Hematopoietic multipotent progenitor cell treated with erythropoietin and hydrocortisone succinate and interleukin-3 and kit ligand, for 6 days (in vitro differentiated cells): ENCODE data around the gene HLF.
"Not testable (repeated sequence)": the region's sequence is repeated elsewhere in the genome, so short reads cannot be mapped to it uniquely, and the experiment has no call there.

ENCODE experiments used
- DNase-seq: peaks from one replicate; pipeline ENCODE4 v3.0.0-alpha.2; 2015

Gene HLF

GRCh38 chr17:55314061-55314783 is 49.5 kb downstream of the HLF start:
- DNase-seq, result no peak

DNA sequence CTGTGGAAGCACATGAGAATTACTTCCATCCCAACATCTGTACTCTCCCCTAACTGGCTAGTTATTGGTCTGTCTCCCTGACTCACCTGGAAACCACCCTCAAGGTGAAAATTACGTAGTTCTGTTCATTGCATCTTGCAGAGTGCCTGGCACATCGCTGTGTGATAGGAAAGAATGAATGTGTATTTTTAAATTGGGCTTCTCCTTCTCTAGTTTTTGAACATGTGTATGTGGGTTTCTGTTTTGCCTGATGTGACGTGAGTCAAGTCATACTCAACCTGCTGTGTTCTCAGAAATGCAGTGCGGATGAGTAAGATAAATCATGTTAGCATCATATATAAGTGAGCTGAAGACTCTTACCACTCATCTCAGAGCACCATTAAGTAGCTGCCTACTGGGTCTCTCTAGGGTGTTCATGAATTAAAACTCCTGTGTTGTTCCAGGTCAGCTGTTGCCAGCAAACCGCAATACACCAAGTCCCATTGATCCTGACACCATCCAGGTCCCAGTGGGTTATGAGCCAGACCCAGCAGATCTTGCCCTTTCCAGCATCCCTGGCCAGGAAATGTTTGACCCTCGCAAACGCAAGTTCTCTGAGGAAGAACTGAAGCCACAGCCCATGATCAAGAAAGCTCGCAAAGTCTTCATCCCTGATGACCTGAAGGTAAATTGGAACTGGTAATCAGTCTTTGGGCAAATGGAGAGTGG is 50.2 kb downstream of the HLF start:
- DNase-seq, result no peak

DNA sequence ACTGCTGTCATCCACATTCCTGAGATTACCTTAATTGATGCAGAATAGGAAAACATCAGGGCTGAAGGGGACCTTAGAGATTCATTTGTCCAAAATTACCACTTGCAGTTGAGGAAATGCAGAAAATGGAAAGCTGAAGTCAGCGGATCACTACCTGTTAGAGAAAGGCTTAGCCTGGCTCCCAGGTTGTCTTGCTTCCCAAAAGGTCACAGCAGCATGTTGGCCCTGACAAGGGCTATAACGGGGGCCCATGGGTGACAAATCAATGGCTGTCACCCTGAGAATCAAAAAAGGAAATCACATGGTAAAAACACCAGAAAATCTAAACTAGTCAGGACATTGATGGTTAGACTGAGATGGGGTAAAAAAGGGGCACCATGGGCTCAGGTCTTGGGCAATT is 51.7 kb downstream of the HLF start:
- DNase-seq, result no peak

DNA sequence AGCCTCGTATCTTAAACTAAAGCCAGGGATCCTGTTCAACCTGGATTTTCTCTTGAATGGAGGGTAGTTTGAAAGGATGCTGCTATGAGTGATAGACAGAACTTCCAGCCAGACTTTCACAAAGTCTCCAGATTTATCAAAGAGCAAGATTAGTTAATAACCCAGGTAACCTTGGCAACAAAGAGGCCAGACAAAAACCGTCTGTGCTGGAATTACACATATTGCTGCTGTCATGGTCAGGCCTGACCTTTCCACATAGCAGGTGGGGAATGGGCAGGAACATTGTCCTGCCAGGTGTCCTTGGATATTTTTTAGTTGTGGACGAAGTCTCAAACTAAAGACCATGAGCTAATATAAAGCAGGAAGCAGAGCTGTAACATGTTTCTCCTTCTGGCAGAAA is 52.5 kb downstream of the HLF start:
- DNase-seq, result no peak

DNA sequence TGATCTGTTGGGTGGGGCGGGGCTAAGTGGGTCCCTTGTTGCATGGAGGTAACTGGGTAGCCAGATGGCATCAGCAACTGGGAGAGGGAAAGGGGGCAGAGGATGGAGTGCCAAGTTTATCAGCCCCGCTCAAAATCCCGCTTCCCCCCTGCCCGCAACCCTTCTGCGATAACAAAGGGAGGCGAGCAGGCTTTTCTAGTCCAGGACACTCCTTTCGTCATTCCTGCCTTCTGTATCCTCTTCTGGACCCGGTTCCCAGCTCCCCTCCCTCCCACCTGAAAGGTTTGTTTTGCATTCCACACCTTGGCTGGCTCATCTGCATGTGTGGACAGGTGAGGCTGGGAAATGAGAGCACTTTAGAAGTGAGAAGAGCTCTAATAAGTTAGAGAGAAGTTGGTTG is 53.3 kb downstream of the HLF start:
- no peak for DNase-seq

DNA sequence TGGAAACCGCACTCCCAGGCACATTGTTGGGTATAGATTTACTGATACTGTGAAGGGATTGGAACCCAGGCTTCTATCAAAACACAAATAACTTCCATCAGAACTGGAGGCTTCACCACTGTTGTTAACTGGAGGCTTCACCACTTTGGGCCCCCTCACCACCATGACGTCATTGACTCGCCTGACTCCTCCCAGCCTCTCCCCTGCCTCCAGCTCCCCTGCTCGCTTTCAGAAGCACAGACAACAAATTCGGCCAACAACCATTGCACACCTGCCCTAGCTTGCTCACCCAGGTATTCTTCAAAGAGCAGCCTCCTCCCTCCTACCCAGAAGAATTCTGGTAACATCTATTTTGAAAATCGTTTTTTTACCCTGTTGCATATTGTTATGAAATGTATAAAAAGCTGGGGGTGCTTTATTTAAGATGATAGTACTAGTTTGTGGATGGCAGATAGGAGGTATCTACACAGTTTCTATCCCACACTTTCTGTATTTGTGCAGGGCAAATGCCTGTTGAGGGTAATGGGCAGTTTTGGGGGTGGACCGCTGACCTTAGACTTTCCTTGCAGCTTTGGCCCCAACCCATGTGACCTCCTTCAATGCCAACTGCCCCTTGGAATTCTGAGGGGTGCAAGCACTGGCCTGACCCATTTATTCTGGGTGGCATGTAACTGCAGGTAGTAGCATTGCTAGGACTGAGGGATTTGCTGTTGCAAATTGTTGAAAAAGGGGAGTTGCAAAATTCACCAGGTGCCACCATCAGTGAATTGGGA is 54.1 kb downstream of the HLF start:
- DNase-seq, result no peak

- no peak for DNase-seq
Observed at GRCh38 chr17:55319933-55320593, 55.3 kb downstream of the HLF start.

DNA sequence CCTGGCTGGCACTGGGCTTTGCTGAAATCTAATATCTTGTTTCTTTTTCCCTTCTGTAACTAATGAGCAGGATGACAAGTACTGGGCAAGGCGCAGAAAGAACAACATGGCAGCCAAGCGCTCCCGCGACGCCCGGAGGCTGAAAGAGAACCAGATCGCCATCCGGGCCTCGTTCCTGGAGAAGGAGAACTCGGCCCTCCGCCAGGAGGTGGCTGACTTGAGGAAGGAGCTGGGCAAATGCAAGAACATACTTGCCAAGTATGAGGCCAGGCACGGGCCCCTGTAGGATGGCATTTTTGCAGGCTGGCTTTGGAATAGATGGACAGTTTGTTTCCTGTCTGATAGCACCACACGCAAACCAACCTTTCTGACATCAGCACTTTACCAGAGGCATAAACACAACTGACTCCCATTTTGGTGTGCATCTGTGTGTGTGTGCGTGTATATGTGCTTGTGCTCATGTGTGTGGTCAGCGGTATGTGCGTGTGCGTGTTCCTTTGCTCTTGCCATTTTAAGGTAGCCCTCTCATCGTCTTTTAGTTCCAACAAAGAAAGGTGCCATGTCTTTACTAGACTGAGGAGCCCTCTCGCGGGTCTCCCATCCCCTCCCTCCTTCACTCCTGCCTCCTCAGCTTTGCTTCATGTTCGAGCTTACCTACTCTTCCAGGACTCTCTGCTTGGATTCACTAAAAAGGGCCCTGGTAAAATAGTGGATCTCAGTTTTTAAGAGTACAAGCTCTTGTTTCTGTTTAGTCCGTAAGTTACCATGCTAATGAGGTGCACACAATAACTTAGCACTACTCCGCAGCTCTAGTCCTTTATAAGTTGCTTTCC is 56.0 kb downstream of the HLF start:
- no peak for DNase-seq

DNA sequence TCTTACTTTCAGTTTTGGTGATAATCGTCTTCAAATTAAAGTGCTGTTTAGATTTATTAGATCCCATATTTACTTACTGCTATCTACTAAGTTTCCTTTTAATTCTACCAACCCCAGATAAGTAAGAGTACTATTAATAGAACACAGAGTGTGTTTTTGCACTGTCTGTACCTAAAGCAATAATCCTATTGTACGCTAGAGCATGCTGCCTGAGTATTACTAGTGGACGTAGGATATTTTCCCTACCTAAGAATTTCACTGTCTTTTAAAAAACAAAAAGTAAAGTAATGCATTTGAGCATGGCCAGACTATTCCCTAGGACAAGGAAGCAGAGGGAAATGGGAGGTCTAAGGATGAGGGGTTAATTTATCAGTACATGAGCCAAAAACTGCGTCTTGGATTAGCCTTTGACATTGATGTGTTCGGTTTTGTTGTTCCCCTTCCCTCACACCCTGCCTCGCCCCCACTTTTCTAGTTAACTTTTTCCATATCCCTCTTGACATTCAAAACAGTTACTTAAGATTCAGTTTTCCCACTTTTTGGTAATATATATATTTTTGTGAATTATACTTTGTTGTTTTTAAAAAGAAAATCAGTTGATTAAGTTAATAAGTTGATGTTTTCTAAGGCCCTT is 56.8 kb downstream of the HLF start:
- no peak for DNase-seq

- no peak for DNase-seq
Observed at GRCh38 chr17:55322453-55322985, 57.8 kb downstream of the HLF start.

- no peak for DNase-seq
Observed at GRCh38 chr17:55323518-55324295, 58.9 kb downstream of the HLF start.

DNA sequence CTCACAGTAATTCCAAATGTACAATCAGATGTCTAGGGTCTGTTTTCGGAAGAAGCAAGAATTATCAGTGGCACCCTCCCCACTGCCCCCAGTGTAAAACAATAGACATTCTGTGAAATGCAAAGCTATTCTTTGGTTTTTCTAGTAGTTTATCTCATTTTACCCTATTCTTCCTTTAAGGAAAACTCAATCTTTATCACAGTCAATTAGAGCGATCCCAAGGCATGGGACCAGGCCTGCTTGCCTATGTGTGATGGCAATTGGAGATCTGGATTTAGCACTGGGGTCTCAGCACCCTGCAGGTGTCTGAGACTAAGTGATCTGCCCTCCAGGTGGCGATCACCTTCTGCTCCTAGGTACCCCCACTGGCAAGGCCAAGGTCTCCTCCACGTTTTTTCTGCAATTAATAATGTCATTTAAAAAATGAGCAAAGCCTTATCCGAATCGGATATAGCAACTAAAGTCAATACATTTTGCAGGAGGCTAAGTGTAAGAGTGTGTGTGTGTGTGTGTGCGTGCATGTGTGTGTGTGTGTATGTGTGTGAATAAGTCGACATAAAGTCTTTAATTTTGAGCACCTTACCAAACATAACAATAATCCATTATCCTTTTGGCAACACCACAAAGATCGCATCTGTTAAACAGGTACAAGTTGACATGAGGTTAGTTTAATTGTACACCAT is 59.7 kb downstream of the HLF start:
- DNase-seq, result no peak

- no peak for DNase-seq
Observed at GRCh38 chr17:55325406-55325805, 60.6 kb downstream of the HLF start.

DNA sequence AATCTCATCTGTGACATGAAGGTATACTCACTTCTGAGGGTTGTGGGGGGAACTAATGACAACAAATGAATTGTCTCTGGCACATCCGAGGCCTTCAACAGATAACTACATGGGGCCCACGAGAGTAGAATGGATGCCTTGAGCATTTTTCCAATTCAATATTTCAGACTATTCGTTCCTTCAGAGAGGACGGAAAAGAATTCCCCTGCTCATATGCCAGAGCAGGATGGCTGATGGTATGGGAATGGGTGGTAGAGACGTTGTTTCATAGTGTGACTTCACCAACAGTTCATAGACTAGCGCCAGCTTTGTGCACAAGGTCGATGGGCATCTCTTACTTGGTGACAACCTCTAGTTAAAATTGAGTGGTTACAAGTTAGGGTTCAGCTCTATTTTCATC is 61.3 kb downstream of the HLF start:
- DNase-seq, result no peak

GRCh38 chr17:55327225-55328088 is 62.7 kb downstream of the HLF start:
- DNase-seq, result peak; percentile 50

- DNase-seq, result not testable (repeated sequence)
Observed at GRCh38 chr17:55328514-55328913, 63.8 kb downstream of the HLF start.

DNA sequence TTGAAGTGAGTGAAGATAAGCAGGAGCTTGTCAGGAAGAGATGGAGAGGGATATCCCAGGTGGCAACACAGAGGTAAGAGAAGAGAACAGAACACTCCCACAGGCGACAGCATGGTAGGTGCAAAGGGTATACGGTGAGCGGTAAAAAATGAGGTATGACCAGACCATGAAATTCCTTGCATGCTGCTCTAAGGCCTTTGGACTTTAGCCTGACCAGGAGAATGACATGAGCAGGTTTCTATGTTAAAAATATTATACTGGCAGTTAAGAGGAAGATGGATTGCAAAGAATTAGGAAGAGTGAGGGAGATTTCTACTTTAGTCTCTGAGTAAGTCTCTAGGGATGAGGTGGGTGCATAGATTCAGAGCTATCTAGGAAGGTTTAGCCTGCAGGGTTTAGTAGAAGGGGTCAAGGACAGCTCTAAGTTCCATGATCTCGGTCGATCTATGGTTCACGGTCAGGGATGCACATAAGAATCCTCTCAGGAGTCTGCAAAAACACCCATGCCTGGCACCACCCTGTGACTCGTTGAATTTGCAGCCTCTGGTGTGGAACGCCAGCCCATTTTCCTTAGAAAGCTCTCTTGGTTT is 65.7 kb downstream of the HLF start:
- no peak for DNase-seq

GRCh38 chr17:55332296-55333041 is 67.7 kb downstream of the HLF start:
- no peak for DNase-seq
